Ishikawa (cell line): ENCODE data around the gene MTG2.

Experiments used
- CREB1 ChIP-seq: IDR thresholded peaks from 2 replicates; pipeline ENCODE4 v1.6.1; 2012; ENCODE audit warnings: low read depth
- EGR1 ChIP-seq: IDR thresholded peaks from 2 replicates; pipeline ENCODE4 v1.6.1; 2012
- EP300 ChIP-seq: IDR thresholded peaks from 2 replicates; pipeline ENCODE4 v1.6.1; 2012; ENCODE audit warnings: borderline replicate concordance
- FOXM1 ChIP-seq: IDR thresholded peaks from 2 replicates; pipeline ENCODE4 v1.6.1; 2012; ENCODE audit warnings: low read depth, borderline replicate concordance
- NFIC ChIP-seq: IDR thresholded peaks from 2 replicates; pipeline ENCODE4 v1.6.1; 2012
- RAD21 ChIP-seq: IDR thresholded peaks from 2 replicates; pipeline ENCODE4 v1.6.1; 2012; ENCODE audit warnings: low read depth
- REST ChIP-seq: IDR thresholded peaks from 2 replicates; pipeline ENCODE4 v1.6.1; 2012; ENCODE audit warnings: low read depth, mild to moderate bottlenecking
- TAF1 ChIP-seq: IDR thresholded peaks from 2 replicates; pipeline ENCODE4 v1.6.1; 2012; ENCODE audit warnings: low read depth, mild to moderate bottlenecking
- TCF12 ChIP-seq: IDR thresholded peaks from 2 replicates; pipeline ENCODE4 v1.6.1; 2012; ENCODE audit warnings: low read depth
- TEAD4 ChIP-seq: IDR thresholded peaks from 2 replicates; pipeline ENCODE4 v1.6.1; 2012
- YY1 ChIP-seq: IDR thresholded peaks from 2 replicates; pipeline ENCODE4 v1.6.1; 2012; ENCODE audit warnings: low read depth
- TF ChIP-seq, protein P1 (sequence below): IDR thresholded peaks from 2 replicates; pipeline ENCODE4 v1.6.1; 2012

- no peak for TF ChIP-seq RAD21
- no peak for TF ChIP-seq TAF1
- TF ChIP-seq REST, result no peak
- TF ChIP-seq EGR1, result no peak
- no peak for TF ChIP-seq CREB1
- no peak for TF ChIP-seq EP300
- TF ChIP-seq TCF12, result no peak
- no peak for TF ChIP-seq YY1
- TF ChIP-seq TEAD4, result no peak
- TF ChIP-seq, protein P1, sequence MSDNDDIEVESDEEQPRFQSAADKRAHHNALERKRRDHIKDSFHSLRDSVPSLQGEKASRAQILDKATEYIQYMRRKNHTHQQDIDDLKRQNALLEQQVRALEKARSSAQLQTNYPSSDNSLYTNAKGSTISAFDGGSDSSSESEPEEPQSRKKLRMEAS, result no peak
- TF ChIP-seq NFIC, result no peak
- no peak for TF ChIP-seq FOXM1
Observed at GRCh38 chr20:62167474-62167873, 15.4 kb upstream of the MTG2 start.
